GM23338 (cell line): ENCODE data around the gene ZNF653.

ENCODE experiments used
- EZH2 ChIP-seq: fragments of 200-600 bp; sonication (generic); IDR thresholded peaks from one replicate; pipeline ENCODE4 v1.8.0; 2017; ENCODE audit warnings: antibody characterized with exemption, mild to moderate bottlenecking, low read depth; ENCODE audit not compliant: unreplicated experiment
- EZH2phosphoT487 ChIP-seq: fragments of 200-600 bp; sonication (generic); IDR thresholded peaks from one replicate; pipeline ENCODE4 v1.8.1; 2018; ENCODE audit warnings: antibody characterized with exemption; ENCODE audit not compliant: unreplicated experiment
- POLR2AphosphoS5 ChIP-seq: IDR thresholded peaks from 2 replicates; pipeline ENCODE4 v1.6.1; 2016; ENCODE audit warnings: antibody characterized with exemption, low read depth
- TF ChIP-seq, protein P1 (sequence below), 2 experiments: fragments of 200-600 bp in 1 of 2; sonication (generic) in 1 of 2; conservative IDR thresholded peaks; 2 replicates each; pipeline versions ENCODE4 v1.5.1 to v1.6.1; 2016 to 2017; ENCODE audit warnings: antibody characterized with exemption in 2 of 2, low read depth in 2 of 2, mild to moderate bottlenecking in 2 of 2, moderate library complexity in 1 of 2
- TF ChIP-seq, protein P2 (sequence below): IDR thresholded peaks from one replicate; pipeline ENCODE4 v1.6.1; 2018; ENCODE audit warnings: antibody characterized with exemption; ENCODE audit not compliant: unreplicated experiment

DNA sequence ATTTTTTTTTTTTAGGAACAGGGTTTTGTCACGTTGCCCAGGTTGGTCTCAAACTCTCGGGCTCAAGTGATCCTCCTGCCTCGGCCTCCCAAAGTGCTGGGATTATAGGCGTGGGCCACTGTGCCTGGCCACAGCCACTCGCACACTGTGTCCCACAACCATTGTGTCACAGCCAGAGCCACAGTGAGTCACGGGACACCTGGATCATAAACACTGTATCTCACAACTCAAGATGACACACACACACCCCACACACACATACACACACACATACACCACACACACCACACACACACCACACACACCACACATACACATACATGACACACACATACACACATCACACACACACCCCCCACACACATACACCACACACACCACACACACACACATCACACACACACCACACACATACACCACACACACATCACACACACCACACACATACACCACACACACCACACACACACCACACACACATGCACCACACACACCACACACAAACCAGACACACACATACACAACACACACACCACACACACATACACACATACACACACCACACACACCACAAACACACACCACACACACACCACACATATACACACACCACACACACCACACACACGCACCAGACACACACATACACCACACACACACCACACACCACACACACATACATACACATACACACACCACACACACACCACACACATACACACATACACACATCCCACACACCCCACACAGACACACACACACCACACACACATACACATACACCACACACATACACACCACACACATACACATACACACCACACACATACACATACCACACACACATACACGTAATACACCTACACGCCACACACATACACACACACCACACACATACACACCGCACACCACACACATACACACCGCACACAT is 41.0 kb downstream of the ZNF653 start:
- TF ChIP-seq, protein P1, sequence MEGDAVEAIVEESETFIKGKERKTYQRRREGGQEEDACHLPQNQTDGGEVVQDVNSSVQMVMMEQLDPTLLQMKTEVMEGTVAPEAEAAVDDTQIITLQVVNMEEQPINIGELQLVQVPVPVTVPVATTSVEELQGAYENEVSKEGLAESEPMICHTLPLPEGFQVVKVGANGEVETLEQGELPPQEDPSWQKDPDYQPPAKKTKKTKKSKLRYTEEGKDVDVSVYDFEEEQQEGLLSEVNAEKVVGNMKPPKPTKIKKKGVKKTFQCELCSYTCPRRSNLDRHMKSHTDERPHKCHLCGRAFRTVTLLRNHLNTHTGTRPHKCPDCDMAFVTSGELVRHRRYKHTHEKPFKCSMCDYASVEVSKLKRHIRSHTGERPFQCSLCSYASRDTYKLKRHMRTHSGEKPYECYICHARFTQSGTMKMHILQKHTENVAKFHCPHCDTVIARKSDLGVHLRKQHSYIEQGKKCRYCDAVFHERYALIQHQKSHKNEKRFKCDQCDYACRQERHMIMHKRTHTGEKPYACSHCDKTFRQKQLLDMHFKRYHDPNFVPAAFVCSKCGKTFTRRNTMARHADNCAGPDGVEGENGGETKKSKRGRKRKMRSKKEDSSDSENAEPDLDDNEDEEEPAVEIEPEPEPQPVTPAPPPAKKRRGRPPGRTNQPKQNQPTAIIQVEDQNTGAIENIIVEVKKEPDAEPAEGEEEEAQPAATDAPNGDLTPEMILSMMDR (conservative IDR thresholded peaks at IDR 0.05; ENCODE audit: low read depth in 2 of 2) = no peak
- TF ChIP-seq, protein P2, sequence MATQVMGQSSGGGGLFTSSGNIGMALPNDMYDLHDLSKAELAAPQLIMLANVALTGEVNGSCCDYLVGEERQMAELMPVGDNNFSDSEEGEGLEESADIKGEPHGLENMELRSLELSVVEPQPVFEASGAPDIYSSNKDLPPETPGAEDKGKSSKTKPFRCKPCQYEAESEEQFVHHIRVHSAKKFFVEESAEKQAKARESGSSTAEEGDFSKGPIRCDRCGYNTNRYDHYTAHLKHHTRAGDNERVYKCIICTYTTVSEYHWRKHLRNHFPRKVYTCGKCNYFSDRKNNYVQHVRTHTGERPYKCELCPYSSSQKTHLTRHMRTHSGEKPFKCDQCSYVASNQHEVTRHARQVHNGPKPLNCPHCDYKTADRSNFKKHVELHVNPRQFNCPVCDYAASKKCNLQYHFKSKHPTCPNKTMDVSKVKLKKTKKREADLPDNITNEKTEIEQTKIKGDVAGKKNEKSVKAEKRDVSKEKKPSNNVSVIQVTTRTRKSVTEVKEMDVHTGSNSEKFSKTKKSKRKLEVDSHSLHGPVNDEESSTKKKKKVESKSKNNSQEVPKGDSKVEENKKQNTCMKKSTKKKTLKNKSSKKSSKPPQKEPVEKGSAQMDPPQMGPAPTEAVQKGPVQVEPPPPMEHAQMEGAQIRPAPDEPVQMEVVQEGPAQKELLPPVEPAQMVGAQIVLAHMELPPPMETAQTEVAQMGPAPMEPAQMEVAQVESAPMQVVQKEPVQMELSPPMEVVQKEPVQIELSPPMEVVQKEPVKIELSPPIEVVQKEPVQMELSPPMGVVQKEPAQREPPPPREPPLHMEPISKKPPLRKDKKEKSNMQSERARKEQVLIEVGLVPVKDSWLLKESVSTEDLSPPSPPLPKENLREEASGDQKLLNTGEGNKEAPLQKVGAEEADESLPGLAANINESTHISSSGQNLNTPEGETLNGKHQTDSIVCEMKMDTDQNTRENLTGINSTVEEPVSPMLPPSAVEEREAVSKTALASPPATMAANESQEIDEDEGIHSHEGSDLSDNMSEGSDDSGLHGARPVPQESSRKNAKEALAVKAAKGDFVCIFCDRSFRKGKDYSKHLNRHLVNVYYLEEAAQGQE = no peak
- no peak for TF ChIP-seq EZH2
- TF ChIP-seq EZH2phosphoT487 = no peak
- TF ChIP-seq POLR2AphosphoS5 = no peak
